AG09309 (cell line): ENCODE data around the gene ALDH4A1.

ENCODE experiments used
- DNase-seq: peaks from one replicate; pipeline ENCODE4 v3.0.0-alpha.2; 2010; ENCODE audit warnings: low read depth
- H3K4me3 ChIP-seq: 2 replicates; pipeline ENCODE4 v1.5.1; 2011; ENCODE audit warnings: mild to moderate bottlenecking, low read depth, low read length, moderate library complexity; ENCODE audit not compliant: control insufficient read depth
- CTCF ChIP-seq: IDR thresholded peaks from 2 replicates; pipeline ENCODE4 v1.5.1; 2011; ENCODE audit warnings: mild to moderate bottlenecking, low read depth, low read length, inconsistent platforms; ENCODE audit not compliant: insufficient read depth, control insufficient read depth; ENCODE audit errors: missing control alignments

ALDH4A1 gene

GRCh38 chr1:18934205-18935000 is 32.0 kb upstream of the ALDH4A1 start:
- no peak overlapping the region for H3K4me3 ChIP-seq
- no peak for DNase-seq
- TF ChIP-seq CTCF: no peak

- no peak overlapping the region for H3K4me3 ChIP-seq
- DNase-seq: no peak
- TF ChIP-seq CTCF: no peak
These were observed 30.5 kb upstream of the ALDH4A1 start for GRCh38 chr1:18932879-18933278.

GRCh38 chr1:18932387-18932786 is 30.0 kb upstream of the ALDH4A1 start:
- no peak for TF ChIP-seq CTCF
- H3K4me3 ChIP-seq: no peak overlapping the region
- DNase-seq: no peak

GRCh38 chr1:18931730-18932129 is 29.4 kb upstream of the ALDH4A1 start:
- TF ChIP-seq CTCF: no peak
- DNase-seq: no peak

GRCh38 chr1:18929686-18930085 is 27.3 kb upstream of the ALDH4A1 start:
- no peak for DNase-seq
- TF ChIP-seq CTCF: no peak

More at GRCh38 chr1:18931730-18932129, 29.4 kb upstream of the ALDH4A1 start:
- no peak overlapping the region for H3K4me3 ChIP-seq

GRCh38 chr1:18928985-18929384 is 26.6 kb upstream of the ALDH4A1 start:
- TF ChIP-seq CTCF: no peak
- H3K4me3 ChIP-seq: no peak overlapping the region
- no peak for DNase-seq

More at GRCh38 chr1:18929686-18930085, 27.3 kb upstream of the ALDH4A1 start:
- no peak overlapping the region for H3K4me3 ChIP-seq
